NCI-H146 treated with DMSO at 0.1 percent for 48 hours (cell line): Measurements from ENCODE around the gene RAVER1.
A peak's percentile ranks its signal among the peaks of the same experiment; 100 is the strongest.
"Not testable (repeated sequence)": the region's sequence is repeated elsewhere in the genome, so short reads cannot be mapped to it uniquely, and the experiment has no call there.

Experiments used
- DNase-seq: peaks from one replicate; lab custom pipeline; 2025; ENCODE audit not compliant: unreplicated experiment; lab: John Stamatoyannopoulos, UW

RAVER1 gene

DNA sequence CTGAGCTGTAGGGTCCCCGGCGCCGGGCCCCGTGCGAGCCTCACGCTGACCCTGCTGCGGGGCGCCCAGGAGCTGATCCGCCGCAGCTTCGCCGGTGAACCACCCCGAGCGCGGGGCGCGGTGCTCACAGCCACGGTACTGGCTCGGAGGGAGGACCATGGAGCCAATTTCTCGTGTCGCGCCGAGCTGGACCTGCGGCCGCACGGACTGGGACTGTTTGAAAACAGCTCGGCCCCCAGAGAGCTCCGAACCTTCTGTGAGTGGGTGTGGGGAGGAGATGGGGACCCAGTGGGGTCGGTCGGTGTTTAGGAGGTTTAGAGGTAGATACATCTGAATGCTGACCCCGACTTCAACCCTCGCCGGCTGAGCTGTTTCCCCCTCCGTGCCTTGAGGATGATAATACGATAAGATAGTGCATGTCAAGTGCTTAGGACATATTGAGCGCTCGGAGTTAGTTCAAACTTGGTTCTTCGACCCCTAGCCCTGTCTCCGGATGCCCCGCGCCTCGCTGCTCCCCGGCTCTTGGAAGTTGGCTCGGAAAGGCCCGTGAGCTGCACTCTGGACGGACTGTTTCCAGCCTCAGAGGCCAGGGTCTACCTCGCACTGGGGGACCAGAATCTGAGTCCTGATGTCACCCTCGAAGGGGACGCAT lies 41.6 kb downstream of the RAVER1 start:
- no peak for DNase-seq

DNA sequence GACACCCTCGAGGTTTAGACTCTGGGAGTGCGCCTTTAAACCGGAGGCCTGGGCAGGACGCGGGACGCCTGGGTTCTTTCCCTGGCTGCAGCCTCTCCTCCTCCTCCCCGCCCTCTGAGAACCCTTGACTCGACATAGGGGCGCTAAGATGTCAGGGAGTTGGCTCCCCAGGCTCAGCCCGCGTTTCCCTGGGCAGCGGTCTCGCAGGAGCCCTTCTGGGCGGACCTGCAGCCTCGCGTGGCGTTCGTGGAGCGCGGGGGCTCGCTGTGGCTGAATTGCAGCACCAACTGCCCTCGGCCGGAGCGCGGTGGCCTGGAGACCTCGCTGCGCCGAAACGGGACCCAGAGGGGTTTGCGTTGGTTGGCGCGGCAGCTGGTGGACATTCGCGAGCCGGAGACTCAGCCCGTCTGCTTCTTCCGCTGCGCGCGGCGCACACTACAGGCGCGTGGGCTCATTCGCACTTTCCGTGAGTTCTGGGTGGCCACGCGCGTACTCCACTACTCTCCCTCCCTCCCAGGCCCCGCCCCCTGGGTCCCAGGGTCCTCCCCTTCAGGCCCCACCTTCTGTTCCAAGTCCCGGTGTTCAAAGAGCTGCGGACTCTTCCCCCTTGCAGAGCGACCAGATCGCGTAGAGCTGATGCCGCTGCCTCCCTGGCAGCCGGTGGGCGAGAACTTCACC lies 42.3 kb downstream of the RAVER1 start:
- peak; percentile 25 for DNase-seq

GRCh38 chr19:10290357-10290875 lies 42.9 kb downstream of the RAVER1 start:
- DNase-seq, result no peak

GRCh38 chr19:10289836-10290356 lies 43.4 kb downstream of the RAVER1 start, which contains the start of gene ICAM5:
ICAM5 (plus strand) TSS chr19:10289952; CDS start chr19:10290044, 92 bp downstream.
- DNase-seq, result peak; percentile 65

GRCh38 chr19:10289167-10289835 lies 44.0 kb downstream of the RAVER1 start:
- peak; percentile 72 for DNase-seq

GRCh38 chr19:10288662-10289166 lies 44.6 kb downstream of the RAVER1 start:
- peak; percentile 48 for DNase-seq

DNA sequence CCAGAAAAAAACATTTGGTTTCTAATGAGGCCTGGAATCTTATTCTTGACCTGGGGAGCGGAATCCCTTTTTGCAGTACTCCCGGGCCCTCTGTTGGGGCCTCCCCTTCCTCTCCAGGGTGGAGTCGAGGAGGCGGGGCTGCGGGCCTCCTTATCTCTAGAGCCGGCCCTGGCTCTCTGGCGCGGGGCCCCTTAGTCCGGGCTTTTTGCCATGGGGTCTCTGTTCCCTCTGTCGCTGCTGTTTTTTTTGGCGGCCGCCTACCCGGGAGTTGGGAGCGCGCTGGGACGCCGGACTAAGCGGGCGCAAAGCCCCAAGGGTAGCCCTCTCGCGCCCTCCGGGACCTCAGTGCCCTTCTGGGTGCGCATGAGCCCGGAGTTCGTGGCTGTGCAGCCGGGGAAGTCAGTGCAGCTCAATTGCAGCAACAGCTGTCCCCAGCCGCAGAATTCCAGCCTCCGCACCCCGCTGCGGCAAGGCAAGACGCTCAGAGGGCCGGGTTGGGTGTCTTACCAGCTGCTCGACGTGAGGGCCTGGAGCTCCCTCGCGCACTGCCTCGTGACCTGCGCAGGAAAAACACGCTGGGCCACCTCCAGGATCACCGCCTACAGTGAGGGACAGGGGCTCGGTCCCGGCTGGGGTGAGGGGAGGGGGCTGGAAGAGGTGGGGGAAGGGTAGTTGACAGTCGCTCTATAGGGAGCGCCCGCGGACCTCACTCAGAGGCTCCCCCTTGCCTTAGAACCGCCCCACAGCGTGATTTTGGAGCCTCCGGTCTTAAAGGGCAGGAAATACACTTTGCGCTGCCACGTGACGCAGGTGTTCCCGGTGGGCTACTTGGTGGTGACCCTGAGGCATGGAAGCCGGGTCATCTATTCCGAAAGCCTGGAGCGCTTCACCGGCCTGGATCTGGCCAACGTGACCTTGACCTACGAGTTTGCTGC lies 46.3 kb downstream of the RAVER1 start, which contains the start of gene ICAM4:
Gene ICAM4, plus strand, starts transcription at position 153 of the 935 bp plus-strand sequence. Its CDS starts 58 bp downstream, at position 211.
- no peak for DNase-seq

DNA sequence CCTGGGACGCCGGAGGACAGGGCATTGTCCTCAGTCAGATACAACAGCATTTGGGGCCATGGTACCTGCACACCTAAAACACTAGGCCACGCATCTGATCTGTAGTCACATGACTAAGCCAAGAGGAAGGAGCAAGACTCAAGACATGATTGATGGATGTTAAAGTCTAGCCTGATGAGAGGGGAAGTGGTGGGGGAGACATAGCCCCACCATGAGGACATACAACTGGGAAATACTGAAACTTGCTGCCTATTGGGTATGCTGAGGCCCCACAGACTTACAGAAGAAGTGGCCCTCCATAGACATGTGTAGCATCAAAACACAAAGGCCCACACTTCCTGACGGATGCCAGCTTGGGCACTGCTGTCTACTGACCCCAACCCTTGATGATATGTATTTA lies 47.9 kb downstream of the RAVER1 start:
- DNase-seq, result no peak

DNA sequence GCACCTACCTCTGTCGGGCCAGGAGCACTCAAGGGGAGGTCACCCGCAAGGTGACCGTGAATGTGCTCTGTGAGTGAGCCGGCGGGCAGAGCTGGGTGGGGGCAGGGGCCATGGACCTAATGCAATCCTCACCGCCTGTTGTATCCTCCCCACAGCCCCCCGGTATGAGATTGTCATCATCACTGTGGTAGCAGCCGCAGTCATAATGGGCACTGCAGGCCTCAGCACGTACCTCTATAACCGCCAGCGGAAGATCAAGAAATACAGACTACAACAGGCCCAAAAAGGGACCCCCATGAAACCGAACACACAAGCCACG lies 48.4 kb downstream of the RAVER1 start:
- no peak for DNase-seq

DNA sequence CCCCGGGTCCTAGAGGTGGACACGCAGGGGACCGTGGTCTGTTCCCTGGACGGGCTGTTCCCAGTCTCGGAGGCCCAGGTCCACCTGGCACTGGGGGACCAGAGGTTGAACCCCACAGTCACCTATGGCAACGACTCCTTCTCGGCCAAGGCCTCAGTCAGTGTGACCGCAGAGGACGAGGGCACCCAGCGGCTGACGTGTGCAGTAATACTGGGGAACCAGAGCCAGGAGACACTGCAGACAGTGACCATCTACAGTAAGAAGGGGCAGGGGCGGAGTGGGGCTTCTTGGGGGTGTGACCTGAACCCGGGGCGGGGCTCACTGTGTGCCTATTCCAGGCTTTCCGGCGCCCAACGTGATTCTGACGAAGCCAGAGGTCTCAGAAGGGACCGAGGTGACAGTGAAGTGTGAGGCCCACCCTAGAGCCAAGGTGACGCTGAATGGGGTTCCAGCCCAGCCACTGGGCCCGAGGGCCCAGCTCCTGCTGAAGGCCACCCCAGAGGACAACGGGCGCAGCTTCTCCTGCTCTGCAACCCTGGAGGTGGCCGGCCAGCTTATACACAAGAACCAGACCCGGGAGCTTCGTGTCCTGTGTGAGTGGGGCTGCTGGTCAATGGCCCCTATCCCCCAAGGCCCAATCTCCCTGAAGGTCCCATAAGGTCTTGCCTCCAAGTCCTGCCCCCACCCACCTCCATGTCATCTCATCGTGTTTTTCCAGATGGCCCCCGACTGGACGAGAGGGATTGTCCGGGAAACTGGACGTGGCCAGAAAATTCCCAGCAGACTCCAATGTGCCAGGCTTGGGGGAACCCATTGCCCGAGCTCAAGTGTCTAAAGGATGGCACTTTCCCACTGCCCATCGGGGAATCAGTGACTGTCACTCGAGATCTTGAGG lies 49.0 kb downstream of the RAVER1 start:
- no peak for DNase-seq

- DNase-seq, result no peak
These were observed 49.8 kb downstream of the RAVER1 start for GRCh38 chr19:10283301-10284064.

DNA sequence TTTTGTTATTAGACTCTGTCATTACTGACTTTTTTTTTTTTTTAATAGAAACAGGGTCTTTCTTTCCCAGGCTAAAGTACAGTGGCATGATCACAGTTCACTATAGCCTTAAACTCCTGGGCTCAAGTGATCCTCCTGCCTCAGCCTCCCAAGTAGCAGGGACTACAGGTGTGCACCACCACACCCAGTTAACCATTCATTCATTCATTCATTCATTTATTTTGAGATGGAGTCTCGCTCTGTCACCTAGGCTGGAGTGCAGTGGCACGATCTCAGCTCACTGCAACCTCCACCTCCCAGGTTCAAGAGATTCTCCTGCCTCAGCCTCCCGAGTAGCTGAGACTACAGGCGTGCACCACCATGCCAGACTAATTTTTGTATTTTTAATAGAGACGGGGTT lies 51.3 kb downstream of the RAVER1 start:
- DNase-seq, result not testable (repeated sequence)

- no peak for DNase-seq
These were observed 53.4 kb downstream of the RAVER1 start for GRCh38 chr19:10279737-10280442.

DNA sequence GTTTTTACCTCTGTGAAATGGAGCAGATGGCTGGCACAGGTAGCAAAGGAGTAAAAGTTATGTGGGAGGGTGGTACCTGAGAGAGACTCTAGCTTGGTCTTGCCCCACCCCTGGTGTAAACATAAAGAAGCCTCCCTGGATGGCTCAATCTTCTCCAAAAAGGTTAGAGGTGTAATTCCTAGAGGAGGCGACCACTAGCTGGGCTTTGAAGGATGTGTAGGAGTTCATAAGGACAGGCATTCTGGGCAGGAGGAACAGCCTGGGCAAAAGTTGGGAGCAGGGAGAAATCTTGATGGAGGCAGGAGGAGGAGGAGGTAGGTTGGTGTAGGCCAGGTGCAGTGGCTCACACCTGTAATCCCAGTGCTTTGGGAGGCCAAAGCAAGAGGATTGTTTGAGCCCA lies 54.4 kb downstream of the RAVER1 start:
- no peak for DNase-seq

DNA sequence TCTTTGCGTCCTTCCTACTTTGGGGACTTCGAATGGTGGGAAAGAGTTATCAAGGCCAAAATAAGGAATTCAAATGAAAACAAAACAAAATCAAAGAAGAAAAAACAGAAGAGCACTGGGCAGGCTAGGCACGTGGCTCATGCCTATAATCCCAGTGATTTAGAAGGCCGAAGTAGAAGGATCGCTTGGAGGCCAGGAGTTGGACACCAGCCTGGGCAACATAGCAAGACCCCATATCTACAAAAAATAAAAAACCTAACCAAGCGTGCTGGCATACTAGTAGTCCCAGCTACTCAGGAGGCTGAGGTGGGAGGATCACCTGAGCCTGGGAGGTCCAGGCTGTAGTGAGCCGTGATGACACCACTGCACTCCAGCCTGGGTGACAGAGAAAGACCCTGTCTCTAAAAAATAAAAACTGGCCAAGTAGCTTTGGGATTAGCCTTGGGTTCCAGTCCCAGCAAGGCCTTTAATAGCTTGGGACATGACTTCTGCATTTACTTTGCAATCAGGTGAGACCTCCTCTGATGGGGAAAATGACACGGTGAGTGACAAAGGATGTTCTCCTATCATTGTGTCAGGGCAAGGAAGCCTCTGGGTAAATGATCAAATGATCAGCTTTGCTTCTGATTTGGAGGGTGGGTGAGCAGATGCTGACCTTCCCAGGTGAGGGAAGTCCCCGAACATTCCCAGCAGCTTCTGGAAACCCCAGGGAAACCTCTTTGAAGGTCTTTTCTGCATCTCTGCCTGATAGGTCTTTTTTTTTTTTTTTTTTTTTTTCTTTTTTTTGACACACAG lies 55.3 kb downstream of the RAVER1 start:
- DNase-seq, result no peak

- DNase-seq, result no peak
These were observed 58.7 kb downstream of the RAVER1 start for GRCh38 chr19:10274589-10274988.

GRCh38 chr19:10271543-10272086 lies 61.7 kb downstream of the RAVER1 start:
- no peak for DNase-seq
